A549 (cell line): ENCODE results near the gene IFT88. TPM values are rescaled to one million over a fixed set of nuclear protein-coding genes. Genes with fewer than 3 reads are reported as not detected.

Source experiments
- ATAC-seq, 2 experiments: fragments of 200-7000 bp in 1 of 2; fragments of >200 bp in 1 of 2; cut with Nextera tagmentation in 1 of 2; cut with Tn5 transposase in 1 of 2; 3 replicates each; pipeline versions ENCODE4 v1.8.0 to v1.9.1; 2018 to 2020; ENCODE audit warnings: mild to moderate bottlenecking in 1 of 2, moderate library complexity in 1 of 2
- CTCF ChIA-PET: fragments of 300-600 bp; sonication (Branson Sonifier 250); formaldehyde crosslinking; extraction: SDS; loops from one replicate; lab custom pipeline; 2021; ENCODE audit warnings: antibody characterized with exemption, inconsistent platforms; lab: Yijun Ruan, JAX
- POLR2A ChIA-PET: fragments of 350-600 bp; formaldehyde crosslinking; extraction: SDS; loops from one replicate; lab custom pipeline; 2021; ENCODE audit warnings: antibody characterized with exemption, inconsistent platforms; lab: Yijun Ruan, JAX
- DNase-seq, 2 experiments: peaks; one replicate each; pipeline versions ENCODE4 v3.0.0 to v3.0.0-alpha.2; 2011 to 2016; ENCODE audit warnings: low read depth in 1 of 2, low spot score in 1 of 2
- FAIRE-seq: peaks from 2 replicates; lab custom pipeline; 2011; peaks lifted over from hg19 to GRCh38; lab: Jason Lieb, UNC
- H3K27ac ChIP-seq, 2 experiments: fragments of >200 bp; sonication (Bioruptor Twin); formaldehyde crosslinking; 3 replicates each; pipeline ENCODE4 v1.5.1; 2016 to 2017
- H3K4me1 ChIP-seq: fragments of >200 bp; sonication (Bioruptor Twin); formaldehyde crosslinking; 3 replicates; pipeline ENCODE4 v1.6.1; 2016
- H3K4me2 ChIP-seq: fragments of >200 bp; sonication (Bioruptor Twin); formaldehyde crosslinking; 3 replicates; pipeline ENCODE4 v1.6.1; 2016
- H3K4me3 ChIP-seq: fragments of >200 bp; sonication (Bioruptor Twin); formaldehyde crosslinking; 3 replicates; pipeline ENCODE4 v1.5.1; 2016
- H3K9me3 ChIP-seq: fragments of >200 bp; sonication (Bioruptor Twin); formaldehyde crosslinking; 3 replicates; pipeline ENCODE4 v1.6.1; 2016
- ATOH8 ChIP-seq: fragments of 250-450 bp; sonication (Bioruptor Pico); IDR thresholded peaks from 2 replicates; pipeline ENCODE4 v1.5.0; 2020; ENCODE audit warnings: low read depth, mild to moderate bottlenecking, moderate library complexity
- BCL3 ChIP-seq: fragments of >200 bp; sonication (Bioruptor Twin); formaldehyde crosslinking; IDR thresholded peaks from 3 replicates; pipeline ENCODE4 v1.6.1; 2016
- BHLHE40 ChIP-seq: IDR thresholded peaks from 2 replicates; pipeline ENCODE4 v1.6.1; 2012; ENCODE audit warnings: low read depth, low read length, inconsistent platforms
- CBX2 ChIP-seq: fragments of 200-600 bp; sonication (generic); IDR thresholded peaks from 2 replicates; pipeline ENCODE4 v1.6.1; 2016; ENCODE audit warnings: low read depth, mild to moderate bottlenecking, borderline replicate concordance
- E2F6 ChIP-seq: IDR thresholded peaks from 2 replicates; pipeline ENCODE4 v1.6.1; 2012; ENCODE audit warnings: low read depth, borderline replicate concordance
- HEYL ChIP-seq: fragments of 250-450 bp; sonication (Bioruptor Pico); IDR thresholded peaks from 2 replicates; pipeline ENCODE4 v1.8.0; 2021; ENCODE audit warnings: mild to moderate bottlenecking, moderate library complexity
- HOXB13 ChIP-seq: fragments of 250-450 bp; sonication (Bioruptor Pico); IDR thresholded peaks from 2 replicates; pipeline ENCODE4 v1.5.0; 2020; ENCODE audit warnings: low read depth, mild to moderate bottlenecking, moderate library complexity
- HOXB5 ChIP-seq: fragments of 250-450 bp; sonication (Bioruptor Pico); IDR thresholded peaks from 2 replicates; pipeline ENCODE4 v1.5.0; 2020; ENCODE audit warnings: mild to moderate bottlenecking, moderate library complexity
- JUN ChIP-seq, 2 experiments: fragments of >200 bp; sonication (Bioruptor Twin); formaldehyde crosslinking; IDR thresholded peaks; 2 replicates in 1 of 2; 3 replicates in 1 of 2; pipeline ENCODE4 v1.6.1; 2016 to 2017
- JUNB ChIP-seq: fragments of >200 bp; sonication (Bioruptor Twin); formaldehyde crosslinking; IDR thresholded peaks from 2 replicates; pipeline ENCODE4 v1.6.1; 2016
- KDM1A ChIP-seq: fragments of 200-600 bp; sonication (generic); IDR thresholded peaks from 2 replicates; pipeline ENCODE4 v1.6.1; 2016; ENCODE audit warnings: low read depth, mild to moderate bottlenecking
- KDM5A ChIP-seq: fragments of 200-600 bp; sonication (generic); IDR thresholded peaks from 2 replicates; pipeline ENCODE4 v1.6.1; 2016; ENCODE audit warnings: antibody characterized with exemption, mild to moderate bottlenecking
- MAFK ChIP-seq: fragments of 450-650 bp; IDR thresholded peaks from 2 replicates; pipeline ENCODE4 v1.6.1; 2014; ENCODE audit not compliant: partially characterized antibody
- MYC ChIP-seq: IDR thresholded peaks from 2 replicates; pipeline ENCODE4 v1.6.1; 2012; ENCODE audit warnings: mild to moderate bottlenecking, inconsistent platforms, low read length, improper control_type of control experiment, borderline replicate concordance
- NPAS2 ChIP-seq: fragments of 250-450 bp; sonication (Bioruptor Pico); IDR thresholded peaks from 2 replicates; pipeline ENCODE4 v1.8.0; 2022; ENCODE audit warnings: mild to moderate bottlenecking, moderate library complexity, borderline replicate concordance
- PBX3 ChIP-seq: IDR thresholded peaks from 2 replicates; pipeline ENCODE4 v1.6.1; 2012
- PHF8 ChIP-seq: fragments of 200-600 bp; sonication (generic); IDR thresholded peaks from 2 replicates; pipeline ENCODE4 v1.6.1; 2016; ENCODE audit warnings: low read depth, mild to moderate bottlenecking, antibody characterized with exemption, moderate library complexity, borderline replicate concordance
- POLR2AphosphoS2 ChIP-seq: conservative IDR thresholded peaks from 2 replicates; pipeline ENCODE4 v1.6.1; 2012; ENCODE audit warnings: low read length, improper control_type of control experiment, inconsistent platforms
- RAD21 ChIP-seq, 2 experiments: fragments of >200 bp in 1 of 2; sonication (Bioruptor Twin) in 1 of 2; formaldehyde crosslinking in 1 of 2; IDR thresholded peaks in 1 of 2; conservative IDR thresholded peaks in 1 of 2; 2 replicates in 1 of 2; 3 replicates in 1 of 2; pipeline ENCODE4 v1.6.1; 2012 to 2018; ENCODE audit warnings: inconsistent platforms in 1 of 2
- RCOR1 ChIP-seq: fragments of 150-350 bp; IDR thresholded peaks from 2 replicates; pipeline ENCODE4 v1.6.1; 2014; ENCODE audit warnings: antibody characterized with exemption, low read length, low read depth
- RNF2 ChIP-seq: fragments of 200-600 bp; sonication (generic); IDR thresholded peaks from 2 replicates; pipeline ENCODE4 v1.6.1; 2016; ENCODE audit warnings: low read depth, mild to moderate bottlenecking, antibody characterized with exemption, moderate library complexity, borderline replicate concordance
- TFCP2L1 ChIP-seq: fragments of 250-450 bp; sonication (Bioruptor Pico); IDR thresholded peaks from 2 replicates; pipeline ENCODE4 v1.5.0; 2021; ENCODE audit warnings: mild to moderate bottlenecking
- USF2 ChIP-seq: fragments of 450-650 bp; IDR thresholded peaks from 2 replicates; pipeline ENCODE4 v1.6.1; 2014; ENCODE audit warnings: antibody characterized with exemption
- ZC3H11A ChIP-seq: fragments of 450-650 bp; IDR thresholded peaks from 2 replicates; pipeline ENCODE4 v1.6.1; 2014; ENCODE audit warnings: antibody characterized with exemption, mild to moderate bottlenecking
- WGBS: methylation state at CpG from one replicate; pipeline ENCODE4 v1.1.6; 2017; ENCODE audit errors: missing lambda C conversion rate; 5-methylcytosine and 5-hydroxymethylcytosine counted together
- polyA plus RNA-seq, 4 experiments: library from polyadenylated mRNA; depleted of rRNA in 3 of 4; stranded (reverse); fragments of >200 nt; fragmentation: RNase III in 1 of 4; extraction: RNeasy Plus Mini Kit Qiagen cat#74134 plus additional on column Dnase treatment in 1 of 4; gene quantifications; 2 replicates in 3 of 4; 3 replicates in 1 of 4; pipeline ENCODE4 v1.2.3, GENCODE V29; 2011 to 2017

Gene IFT88
- polyA plus RNA-seq, 2 of the 4 experiments (the other 2 are of a cell fraction) = 13.2 to 19.1 TPM

GRCh38 chr13:20534038-20534608 is 32.8 kb upstream of the IFT88 start:
- TF ChIP-seq E2F6 = no peak
- TF ChIP-seq, all 56 proteins: peak for 0
- WGBS = 68% methylated on average over 10 of the region's 10 CpGs
- CTCF ChIA-PET = no interaction called here
- no peak overlapping the region for H3K4me3 ChIP-seq
- FAIRE-seq = no peak
- POLR2A ChIA-PET = no interaction called here
- H3K4me1 ChIP-seq = no peaks in the 10 kb centered on the region
- H3K27ac ChIP-seq = no peak overlapping the region
- no peak for DNase-seq
- H3K4me2 ChIP-seq = no peak overlapping the region; the same call in 2 of the 3 replicates
- no peak for ATAC-seq
- no peaks in the 10 kb centered on the region for H3K9me3 ChIP-seq

- DNase-seq (no peak), FAIRE-seq (no peak), ATAC-seq (no peak)
- ChIA-PET POLR2A (no interaction called here), CTCF (no interaction called here)
- no peak overlapping the region for H3K27ac ChIP-seq
- no peaks in the 10 kb centered on the region for H3K4me1 ChIP-seq
- no peak overlapping the region for H3K4me2 ChIP-seq
- no peaks in the 10 kb centered on the region for H3K9me3 ChIP-seq
- no peak for TF ChIP-seq RCOR1
- no peak for TF ChIP-seq ZC3H11A
- no peak for TF ChIP-seq POLR2AphosphoS2
- no peak for TF ChIP-seq TFCP2L1
- no peak for TF ChIP-seq CBX2
- TF ChIP-seq, all 56 proteins: peak for 0
- H3K4me3 ChIP-seq = no peak overlapping the region
Measured at GRCh38 chr13:20536992-20537391, 30.0 kb upstream of the IFT88 start.

GRCh38 chr13:20544201-20544923 is 22.6 kb upstream of the IFT88 start:
- no peak for ATAC-seq
- POLR2A ChIA-PET = no interaction called here

More at GRCh38 chr13:20544201-20544923, 22.6 kb upstream of the IFT88 start:
- CTCF ChIA-PET = no interaction called here
- Histone ChIP-seq H3K4me1 (peaks cover 11% of the 10 kb centered on the region; the same call in 2 of the 3 replicates), H3K4me2 (no peak overlapping the region), H3K27ac (no peak overlapping the region), H3K9me3 (no peaks in the 10 kb centered on the region), H3K4me3 (no peak overlapping the region)
- no peak for FAIRE-seq
- DNase-seq = no peak
- 84% methylated on average over 7 of the region's 7 CpGs for WGBS
- TF ChIP-seq E2F6 = no peak
- TF ChIP-seq MAFK = no peak
- TF ChIP-seq PBX3 = no peak
- no peak for TF ChIP-seq HOXB13
- no peak for TF ChIP-seq PHF8
- no peak for TF ChIP-seq KDM5A
- TF ChIP-seq HEYL = no peak
- no peak for TF ChIP-seq BCL3
- no peak for TF ChIP-seq BHLHE40
- no peak for TF ChIP-seq ATOH8
- TF ChIP-seq MYC = no peak
- no peak for TF ChIP-seq JUNB
- TF ChIP-seq JUN (IDR thresholded peaks at IDR 0.05) = no peak
- TF ChIP-seq RNF2 = no peak
- TF ChIP-seq RAD21 (conservative IDR thresholded peaks at IDR 0.05 in 1 of 2, IDR thresholded peaks at IDR 0.05 in 1 of 2) = no peak
- TF ChIP-seq KDM1A = no peak
- TF ChIP-seq HOXB5 (CRISPR knock-in tag) = no peak
- TF ChIP-seq NPAS2 (CRISPR knock-in tag) = no peak
- TF ChIP-seq USF2 = no peak
- TF ChIP-seq, all 56 proteins: peak for 0
